Glutamatergic neuron (in vitro differentiated cells): Measurements from ENCODE around the gene TMEM61. TPM values are rescaled to one million over a fixed set of nuclear protein-coding genes. Genes with fewer than 3 reads are reported as not detected.

Source experiments
- DNase-seq: peaks from one replicate; pipeline ENCODE4 v3.0.0; 2022
- H3K27ac Mint-ChIP-seq: one replicate; pipeline ENCODE4 v1.8.0; 2020; ENCODE audit warnings: mild to moderate bottlenecking, mixed read lengths, inconsistent platforms; ENCODE audit not compliant: unreplicated experiment
- H3K27me3 Mint-ChIP-seq: one replicate; pipeline ENCODE4 v1.8.0; 2020; ENCODE audit warnings: mild to moderate bottlenecking, moderate library complexity, mixed read lengths, inconsistent platforms; ENCODE audit not compliant: unreplicated experiment
- H3K36me3 Mint-ChIP-seq: one replicate; pipeline ENCODE4 v1.8.0; 2020; ENCODE audit warnings: mild to moderate bottlenecking, mixed read lengths, inconsistent platforms; ENCODE audit not compliant: unreplicated experiment
- H3K4me1 Mint-ChIP-seq: one replicate; pipeline ENCODE4 v1.8.0; 2020; ENCODE audit warnings: mild to moderate bottlenecking, low read depth, mixed read lengths, inconsistent platforms; ENCODE audit not compliant: unreplicated experiment
- H3K4me3 Mint-ChIP-seq: one replicate; pipeline ENCODE4 v1.8.0; 2020; ENCODE audit warnings: mild to moderate bottlenecking, mixed read lengths, inconsistent platforms; ENCODE audit not compliant: unreplicated experiment
- H3K9me3 Mint-ChIP-seq: one replicate; pipeline ENCODE4 v1.8.0; 2020; ENCODE audit warnings: mild to moderate bottlenecking, moderate library complexity, mixed read lengths, inconsistent platforms; ENCODE audit not compliant: unreplicated experiment
- CTCF ChIP-seq: fragments of 200-600 bp; sonication (generic); IDR thresholded peaks from one replicate; pipeline ENCODE4 v1.5.0; 2021; ENCODE audit not compliant: partially characterized antibody, unreplicated experiment
- total RNA-seq: library from RNA; stranded (reverse); fragmentation: NEBNext Ultra II Directional; extraction: Animal tissue kit (Norgen Biotek cat#: 25700); gene quantifications from one replicate; pipeline ENCODE4 v1.2.1, GENCODE V29; 2021; ENCODE audit not compliant: unreplicated experiment

Gene TMEM61
- total RNA-seq, 1 donor from 2014 or later, result not detected

- DNase-seq, result peak; percentile 79
- Mint-ChIP-seq H3K4me1 (no peaks in the 10 kb centered on the region), H3K27ac (no peak overlapping the region), H3K27me3 (peaks cover 17% of the 10 kb centered on the region), H3K36me3 (no peaks in the 10 kb centered on the region), H3K4me3 (peak overlapping the region; percentile 38), H3K9me3 (peaks cover 2% of the 10 kb centered on the region)
- peak; percentile 83 for TF ChIP-seq CTCF
Observed at GRCh38 chr1:54996359-54996868, 16.0 kb downstream of the TMEM61 start.

GRCh38 chr1:54996869-54997710 is 16.7 kb downstream of the TMEM61 start:
- Mint-ChIP-seq H3K36me3 (no peaks in the 10 kb centered on the region), H3K4me3 (peak overlapping the region; percentile 60), H3K4me1 (no peaks in the 10 kb centered on the region), H3K27ac (no peak overlapping the region), H3K27me3 (peaks cover 17% of the 10 kb centered on the region), H3K9me3 (peaks cover 2% of the 10 kb centered on the region)
- TF ChIP-seq CTCF, result no peak
- DNase-seq, result peak; percentile 36

GRCh38 chr1:54997711-54997986 is 17.2 kb downstream of the TMEM61 start:
- Mint-ChIP-seq H3K27ac (no peak overlapping the region), H3K9me3 (peaks cover 2% of the 10 kb centered on the region)

GRCh38 chr1:54998100-54998499 is 17.7 kb downstream of the TMEM61 start:
- H3K27me3 Mint-ChIP-seq, result peaks cover 17% of the 10 kb centered on the region
- H3K4me1 Mint-ChIP-seq, result no peaks in the 10 kb centered on the region
- no peak for DNase-seq
- no peak overlapping the region for H3K27ac Mint-ChIP-seq
- H3K4me3 Mint-ChIP-seq, result no peak overlapping the region
- H3K36me3 Mint-ChIP-seq, result no peaks in the 10 kb centered on the region
- peaks cover 2% of the 10 kb centered on the region for H3K9me3 Mint-ChIP-seq
- no peak for TF ChIP-seq CTCF

More at GRCh38 chr1:54997711-54997986, 17.2 kb downstream of the TMEM61 start:
- H3K36me3 Mint-ChIP-seq, result no peaks in the 10 kb centered on the region
- peaks cover 17% of the 10 kb centered on the region for H3K27me3 Mint-ChIP-seq
- H3K4me1 Mint-ChIP-seq, result no peaks in the 10 kb centered on the region
- no peak for TF ChIP-seq CTCF
- no peak for DNase-seq
- H3K4me3 Mint-ChIP-seq, result no peak overlapping the region

- H3K27me3 Mint-ChIP-seq, result peaks cover 17% of the 10 kb centered on the region
Observed at GRCh38 chr1:54998677-54999076, 18.2 kb downstream of the TMEM61 start, which contains the start of gene BSND. Gene BSND (plus strand): TSS chr1:54998933. CDS start chr1:54999187, 254 bp downstream.

More at GRCh38 chr1:54998677-54999076, 18.2 kb downstream of the TMEM61 start, which contains the start of gene BSND:
- Mint-ChIP-seq H3K9me3 (peaks cover 2% of the 10 kb centered on the region), H3K4me1 (no peaks in the 10 kb centered on the region), H3K4me3 (no peak within 1 kb of the TSS), H3K27ac (no peak within 1 kb of the TSS), H3K36me3 (no peaks in the 10 kb centered on the region)
- DNase-seq, result no peak
- TF ChIP-seq CTCF, result no peak
